ENCODE results near the gene SH3GL1. TPM values are rescaled to one million over a fixed set of nuclear protein-coding genes. Genes with fewer than 3 reads are reported as not detected.

The SH3GL1 gene
- total RNA-seq, 1 donor from 2014 or later = 95.3 TPM

- no peak for TF ChIP-seq CTCF (conservative IDR thresholded peaks at IDR 0.05)
- peak overlapping the region; percentile 70 for H3K4me3 Mint-ChIP-seq
- H3K27ac Mint-ChIP-seq (ENCODE audit: unreplicated experiment) = no peak overlapping the region
- DNase-seq (ENCODE audit: low read depth, low spot score) = no peak
- H3K4me1 Mint-ChIP-seq = peaks cover 58% of the 10 kb centered on the region
- peaks cover 2% of the 10 kb centered on the region for H3K36me3 Mint-ChIP-seq (ENCODE audit: low read depth)
- no peaks in the 10 kb centered on the region for H3K9me3 Mint-ChIP-seq
- H3K27me3 Mint-ChIP-seq (ENCODE audit: low read depth) = no peaks in the 10 kb centered on the region
Observed at GRCh38 chr19:4396949-4397783, 3.2 kb downstream of the SH3GL1 start.

- peak overlapping the region; percentile 88 for H3K27ac Mint-ChIP-seq (ENCODE audit: unreplicated experiment)
- TF ChIP-seq CTCF (conservative IDR thresholded peaks at IDR 0.05) = no peak
- peaks cover 2% of the 10 kb centered on the region for H3K36me3 Mint-ChIP-seq (ENCODE audit: low read depth)
- no peak for DNase-seq (ENCODE audit: low read depth, low spot score)
- H3K27me3 Mint-ChIP-seq (ENCODE audit: low read depth) = no peaks in the 10 kb centered on the region
- H3K4me1 Mint-ChIP-seq = peaks cover 67% of the 10 kb centered on the region
- H3K9me3 Mint-ChIP-seq = no peaks in the 10 kb centered on the region
- H3K4me3 Mint-ChIP-seq = peak overlapping the region; percentile 81
Observed at GRCh38 chr19:4393947-4394590, 6.3 kb downstream of the SH3GL1 start.

- Mint-ChIP-seq H3K36me3 (ENCODE audit: low read depth) (peaks cover 2% of the 10 kb centered on the region), H3K9me3 (no peaks in the 10 kb centered on the region), H3K27ac (ENCODE audit: unreplicated experiment) (peak overlapping the region; percentile 94), H3K4me1 (peaks cover 71% of the 10 kb centered on the region), H3K27me3 (ENCODE audit: low read depth) (no peaks in the 10 kb centered on the region), H3K4me3 (no peak overlapping the region)
- TF ChIP-seq CTCF (conservative IDR thresholded peaks at IDR 0.05) = no peak
- no peak for DNase-seq (ENCODE audit: low read depth, low spot score)
Observed at GRCh38 chr19:4391701-4392483, 8.5 kb downstream of the SH3GL1 start.

- no peak for DNase-seq (ENCODE audit: low read depth, low spot score)
- Mint-ChIP-seq H3K4me1 (peaks cover 67% of the 10 kb centered on the region), H3K27ac (ENCODE audit: unreplicated experiment) (no peak overlapping the region), H3K36me3 (ENCODE audit: low read depth) (no peaks in the 10 kb centered on the region), H3K9me3 (no peaks in the 10 kb centered on the region), H3K27me3 (ENCODE audit: low read depth) (no peaks in the 10 kb centered on the region), H3K4me3 (peak overlapping the region; percentile 29)
- no peak for TF ChIP-seq CTCF (conservative IDR thresholded peaks at IDR 0.05)
Observed at GRCh38 chr19:4391306-4391693, 9.0 kb downstream of the SH3GL1 start.

DNA sequence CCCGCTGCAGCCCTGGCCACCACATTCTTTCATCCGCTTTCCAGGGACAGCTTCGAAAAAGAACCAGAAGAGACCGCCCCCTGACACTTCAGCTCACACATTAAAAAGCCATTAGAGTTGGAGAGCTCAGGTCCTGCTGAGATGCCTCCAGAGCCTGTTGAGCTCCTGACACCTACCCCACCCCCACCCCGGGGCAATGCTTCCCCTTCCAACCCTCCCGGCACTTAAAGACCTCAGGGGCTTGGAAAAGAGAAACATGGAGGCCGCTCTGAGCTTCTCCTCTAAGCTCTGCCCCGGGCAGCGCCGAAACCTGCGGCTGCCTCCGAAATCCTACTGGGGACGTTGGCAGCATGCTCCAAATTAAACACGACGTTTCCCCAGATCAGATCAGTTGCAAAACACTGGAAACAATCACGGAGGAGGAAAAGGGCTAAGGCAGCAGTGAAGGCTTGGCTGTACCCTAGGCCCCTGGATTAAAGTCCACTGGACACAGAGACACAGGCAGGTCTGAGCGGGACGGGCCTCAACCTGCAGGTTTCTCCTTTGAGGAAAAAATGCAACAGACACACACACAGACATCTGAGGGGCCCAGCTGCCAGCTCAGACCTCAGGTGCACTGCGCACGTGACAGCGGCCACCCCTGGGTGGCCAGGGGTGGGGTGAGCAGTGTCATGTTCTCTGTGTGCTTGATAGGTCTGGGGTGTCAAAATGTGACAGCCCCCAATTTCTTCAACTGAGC lies 9.6 kb downstream of the SH3GL1 start:
- no peak for DNase-seq (ENCODE audit: low read depth, low spot score)
- Mint-ChIP-seq H3K27me3 (ENCODE audit: low read depth) (no peaks in the 10 kb centered on the region), H3K4me1 (peaks cover 72% of the 10 kb centered on the region), H3K4me3 (peak overlapping the region; percentile 29), H3K27ac (ENCODE audit: unreplicated experiment) (peak overlapping the region; percentile 53), H3K36me3 (ENCODE audit: low read depth) (no peaks in the 10 kb centered on the region), H3K9me3 (no peaks in the 10 kb centered on the region)
- no peak for TF ChIP-seq CTCF (conservative IDR thresholded peaks at IDR 0.05)
